ENCODE measurements around the gene NCOA7. TPM values are rescaled to one million over a fixed set of nuclear protein-coding genes. Genes with fewer than 3 reads are reported as not detected.

The NCOA7 gene
- total and polyA plus RNA-seq, 2 of the 8 experiments (the other 6 are each of a cell fraction or from before 2014, with no cell fraction given), result 2.6 to 10.7 TPM

- Histone ChIP-seq H2BK5ac (ENCODE audit: low read depth, low read length) (no peak overlapping the region), H2BK15ac (ENCODE audit: low read length) (no peak overlapping the region), H3K56ac (replicated peaks; ENCODE audit: insufficient read length, low read depth, low read length) (no peak overlapping the region), H3K14ac (ENCODE audit: insufficient read length) (no peak overlapping the region), H3K79me1 (ENCODE audit: low read depth, low read length) (no peaks in the 10 kb centered on the region), H2BK20ac (ENCODE audit: low read length) (no peak overlapping the region), H3K4me1 (replicated peaks in 1 of 4; ENCODE audit: control insufficient read depth in 3 of 4, insufficient read depth in 4 of 4, low read length in 3 of 4) (peaks cover 0 to 9% (median 5%) of the 10 kb centered on the region in 4 experiments; a peak in 4 of 7 replicates), H3K18ac (ENCODE audit: extremely low read depth, low read length) (no peak overlapping the region), H3K23ac (ENCODE audit: insufficient read length) (no peak overlapping the region), H3K27me3 (replicated peaks in 1 of 4; ENCODE audit: control insufficient read depth in 3 of 4, extremely low read depth in 1 of 4, insufficient read depth in 3 of 4, low read length in 3 of 4) (no peaks in the 10 kb centered on the region), H4K5ac (ENCODE audit: insufficient read length, low read depth, low read length) (no peak overlapping the region), H3K23me2 (ENCODE audit: low read depth, low read length) (no peaks in the 10 kb centered on the region; the same call in 1 of the 2 replicates), H3K9me3 (ENCODE audit: insufficient read depth in 2 of 2, low read depth in 1 of 2, low read length in 1 of 2) (no peaks in the 10 kb centered on the region), H4K8ac (ENCODE audit: extremely low read depth, insufficient read depth, low read length) (no peak overlapping the region), H2AK5ac (ENCODE audit: low read depth, low read length) (no peak overlapping the region), H3K4me2 (ENCODE audit: insufficient read depth in 1 of 2, low read depth in 2 of 2, low read length in 2 of 2) (no peak overlapping the region), H3K79me2 (ENCODE audit: control insufficient read depth in 1 of 2, insufficient read depth in 2 of 2, low read length in 2 of 2) (peaks cover 0 to 11% of the 10 kb centered on the region in 2 experiments; a peak in 1 of 4 replicates), H4K91ac (replicated peaks; ENCODE audit: insufficient read length, low read length) (no peak overlapping the region), H3K4ac (replicated peaks; ENCODE audit: insufficient read length, low read depth, low read length) (no peak overlapping the region), H3K36me3 (ENCODE audit: control insufficient read depth in 2 of 4, insufficient read depth in 4 of 4, low read length in 3 of 4) (no peaks in the 10 kb centered on the region), H3K27ac (ENCODE audit: low read depth, low read length) (no peak overlapping the region), H4K20me1 (replicated peaks in 1 of 2; ENCODE audit: control insufficient read depth in 1 of 2, insufficient read depth in 2 of 2, low read length in 2 of 2) (no peaks in the 10 kb centered on the region), H3K9ac (replicated peaks in 1 of 4; ENCODE audit: extremely low read depth in 1 of 4, low read depth in 3 of 4, low read length in 3 of 4) (no peak overlapping the region), H3K4me3 (ENCODE audit: extremely low read depth in 1 of 4, insufficient read depth in 2 of 4, low read depth in 3 of 4, low read length in 4 of 4) (no peak overlapping the region), H2AFZ (ENCODE audit: low read length) (no peak overlapping the region), H2BK120ac (replicated peaks; ENCODE audit: low read depth, low read length) (no peak overlapping the region), H2BK12ac (ENCODE audit: low read depth, low read length) (no peak overlapping the region)
- FAIRE-seq, result no peak
- POLR2A ChIA-PET (ENCODE audit: partially characterized antibody), result no interaction called here
- CTCF ChIA-PET (ENCODE audit: partially characterized antibody), result interaction anchor here (1.0 to 7.3 kb wide), 23 partner anchors 9 to 645 kb away, joined by 3 to 77 read pairs (median 7); partner anchors contain the start of gene NCOA7
- DNase-seq (ENCODE audit: low read depth in 1 of 2, low spot score in 2 of 2), result no peak
- WGBS, 2 experiments (ENCODE audit: extremely low coverage in 1 of 2, insufficient coverage in 1 of 2, insufficient read length in 1 of 2, insufficient replicate concordance in 2 of 2, low coverage in 1 of 2, low lambda C conversion rate in 2 of 2, missing lambda C conversion rate in 1 of 2), result 87% methylated on average over 5 of the region's 5 CpGs; no CpG with 5 or more reads in 1 of the 2 experiments
- TF ChIP-seq PHF8 (conservative IDR thresholded peaks at IDR 0.05; ENCODE audit: low read depth, low read length), result no peak
- no peak for TF ChIP-seq TAF7 (optimal IDR thresholded peaks at IDR 0.05; ENCODE audit: borderline replicate concordance, low read depth, low read length)
- no peak for TF ChIP-seq CTCF (IDR thresholded peaks at IDR 0.05; ENCODE audit: control extremely low read depth in 1 of 3, insufficient read depth in 1 of 3, low read depth in 1 of 3, low read length in 3 of 3)
- no peak for TF ChIP-seq GABPA (IDR thresholded peaks at IDR 0.05; ENCODE audit: borderline replicate concordance, insufficient read depth, low read length)
- TF ChIP-seq TAF1 (IDR thresholded peaks at IDR 0.05; ENCODE audit: low read depth, low read length), result no peak
- TF ChIP-seq SAP30 (IDR thresholded peaks at IDR 0.05; ENCODE audit: insufficient read depth, insufficient replicate concordance, low read length), result no peak
- no peak for TF ChIP-seq TEAD4 (IDR thresholded peaks at IDR 0.05; ENCODE audit: low read depth, low read length)
- no peak for TF ChIP-seq NRF1 (IDR thresholded peaks at IDR 0.05; ENCODE audit: low read depth, low read length)
- TF ChIP-seq KDM4A (IDR thresholded peaks at IDR 0.05; ENCODE audit: low read depth, low read length, severe bottlenecking), result no peak
- no peak for TF ChIP-seq POU5F1 (IDR thresholded peaks at IDR 0.05; ENCODE audit: low read depth, low read length)
Measured at GRCh38 chr6:125954735-125955339, 164.1 kb downstream of the NCOA7 start.
